Uterus (tissue), 2 donors: ENCODE data around the gene CTAGE8.
"Not testable (repeated sequence)": the region's sequence is repeated elsewhere in the genome, so short reads cannot be mapped to it uniquely, and the experiment has no call there.

Source experiments
- CTCF ChIP-seq, 4 experiments: fragments of 200-600 bp in 2 of 4; fragments of 450-650 bp in 2 of 4; sonication (generic) in 2 of 4; IDR thresholded peaks; one replicate each; pipeline ENCODE4 v1.5.1; 2016 to 2019; ENCODE audit warnings: antibody characterized with exemption in 4 of 4, mild to moderate bottlenecking in 2 of 4, moderate library complexity in 1 of 4
- POLR2A ChIP-seq, 2 donors: fragments of 450-650 bp; IDR thresholded peaks; one replicate each; pipeline ENCODE4 v1.6.1; 2016; ENCODE audit warnings: antibody characterized with exemption in 2 of 2, mild to moderate bottlenecking in 1 of 2, moderate library complexity in 1 of 2

- not testable (repeated sequence) for TF ChIP-seq POLR2A, CTCF (IDR thresholded peaks at IDR 0.05)
Observed at GRCh38 chr7:144269188-144269587, at the start of gene CTAGE8.
